GM18505 (cell line): Measurements from ENCODE around the gene AUTS2.

Experiments used
- ATAC-seq: cut with Tn5 transposase; IDR thresholded peaks from one replicate; pipeline ENCODE4 v1.9.1; 2021; ENCODE audit not compliant: unreplicated experiment
- POLR2A ChIP-seq: IDR thresholded peaks from 4 replicates; pipeline ENCODE4 v1.6.1; 2011; ENCODE audit warnings: borderline replicate concordance; ENCODE audit not compliant: insufficient read depth, insufficient read length; ENCODE audit errors: extremely low read depth

AUTS2 gene

DNA sequence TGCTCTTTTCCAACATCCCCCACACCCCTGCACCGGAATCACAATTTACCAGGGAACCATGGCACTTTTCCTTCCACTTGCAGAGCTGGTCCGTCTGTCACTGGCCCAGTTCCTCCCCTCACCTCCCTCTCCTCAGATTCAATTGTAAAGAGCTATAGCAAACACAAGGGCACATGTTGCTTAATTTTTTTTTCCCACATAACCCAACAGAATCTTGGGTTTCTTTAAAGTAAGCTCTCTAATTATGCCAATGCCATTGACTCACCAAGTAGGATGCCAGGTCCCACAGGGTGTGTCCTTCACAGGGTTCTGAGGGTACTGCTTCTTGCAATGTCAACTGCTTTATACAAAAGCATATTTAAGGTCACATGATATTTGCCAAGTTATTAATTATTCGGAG is 262.2 kb downstream of the AUTS2 start:
- no peak for ATAC-seq
- TF ChIP-seq POLR2A: no peak

DNA sequence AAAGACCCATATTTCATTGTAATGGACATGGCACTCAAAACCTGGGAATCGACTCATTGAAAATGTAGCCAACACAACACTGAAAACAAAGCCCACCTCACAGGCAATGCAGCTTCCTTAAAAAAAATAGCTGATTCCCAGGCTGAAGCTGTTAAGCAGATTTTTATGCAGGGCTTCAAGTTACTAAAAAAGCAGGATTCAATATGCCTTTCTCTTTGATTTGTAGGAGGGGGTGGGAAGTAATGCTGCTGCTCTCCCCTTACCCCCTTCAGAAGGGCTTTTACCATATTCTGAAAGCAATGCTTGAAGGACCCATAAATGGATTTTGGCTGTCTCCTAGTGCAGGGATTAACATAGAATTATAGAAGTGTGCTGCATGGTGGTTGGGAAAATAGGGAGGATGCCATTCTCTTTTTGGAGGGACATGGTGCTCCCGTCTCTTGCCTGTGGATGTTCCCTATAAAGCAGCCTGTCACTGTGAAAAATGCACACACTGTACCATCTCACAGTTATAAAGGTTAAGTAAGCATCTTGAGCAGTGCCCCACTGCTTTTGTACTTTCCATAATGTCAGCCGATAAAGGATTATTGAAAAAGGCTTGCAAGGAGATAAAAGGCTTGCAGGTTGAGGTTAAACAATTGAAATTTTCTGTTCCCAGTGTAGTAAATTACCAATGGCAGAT is 262.8 kb downstream of the AUTS2 start:
- ATAC-seq: no peak
- TF ChIP-seq POLR2A: no peak

DNA sequence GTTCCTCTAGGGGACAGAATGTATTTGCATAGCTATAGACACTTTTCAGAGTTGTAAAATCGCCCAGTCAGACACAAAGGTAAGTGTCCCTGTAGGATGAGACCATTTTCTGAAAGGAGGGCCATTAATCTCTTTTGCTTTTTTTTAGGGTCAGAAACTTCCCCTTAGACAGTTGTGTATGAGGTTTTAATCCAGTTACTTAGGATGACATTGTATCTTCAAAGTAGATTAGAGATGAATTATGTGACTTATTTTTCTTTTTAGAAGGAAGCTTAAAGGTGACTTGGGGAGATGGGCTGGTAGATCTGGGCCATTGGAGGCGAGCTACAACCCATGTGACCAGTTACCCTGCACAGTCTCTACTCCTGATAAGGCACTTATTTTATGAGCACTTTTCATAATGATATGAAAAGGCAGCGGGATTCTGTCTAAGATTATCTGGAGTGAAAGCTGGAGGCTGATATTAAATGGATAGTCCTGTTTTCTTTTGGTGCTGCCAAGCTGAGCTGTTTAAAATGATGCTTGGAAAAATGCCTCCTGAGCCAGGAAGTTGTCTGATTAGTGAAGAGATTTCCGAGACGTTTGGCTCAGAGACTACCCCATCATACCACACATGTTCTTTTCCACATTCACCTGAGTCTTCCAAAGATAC is 264.3 kb downstream of the AUTS2 start:
- no peak for ATAC-seq
- TF ChIP-seq POLR2A: no peak

DNA sequence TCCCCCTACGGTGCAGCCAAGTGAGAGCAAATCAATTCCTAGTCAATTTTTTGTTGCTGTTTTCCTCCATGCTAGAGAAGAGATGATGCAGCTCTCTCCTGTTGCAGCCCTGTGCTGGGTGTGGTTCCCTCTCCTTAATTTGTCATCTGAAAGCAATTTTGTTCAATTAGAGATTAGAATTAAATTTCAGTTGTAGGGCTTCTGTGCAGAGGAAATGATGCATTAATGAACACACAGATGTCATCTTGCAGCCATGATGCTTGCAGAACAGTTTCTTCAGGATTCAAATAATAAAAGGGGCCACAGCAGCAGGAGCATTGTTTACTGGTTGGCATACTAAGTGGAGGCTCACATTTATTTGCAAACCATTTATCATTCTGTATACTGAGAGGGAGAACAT is 266.0 kb downstream of the AUTS2 start:
- no peak for TF ChIP-seq POLR2A
- no peak for ATAC-seq

DNA sequence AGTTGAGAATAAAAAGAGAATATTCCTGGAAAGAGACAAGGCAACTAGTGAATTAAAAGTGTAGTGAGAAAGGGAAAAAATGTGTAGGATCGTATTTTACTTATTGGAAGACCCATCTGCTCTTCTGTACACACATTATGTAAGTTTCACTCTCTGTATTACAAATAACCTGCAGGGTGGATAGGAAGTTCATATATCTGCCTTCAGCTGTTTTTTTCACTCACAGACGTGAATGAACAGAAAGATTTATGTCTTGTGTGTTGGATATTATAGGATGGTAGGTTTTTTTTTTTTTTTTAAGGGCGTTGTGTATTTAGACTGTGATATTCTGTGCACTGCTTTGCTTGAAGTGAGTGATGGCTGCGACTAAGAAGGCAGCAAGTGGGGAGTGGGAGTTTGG is 266.5 kb downstream of the AUTS2 start:
- ATAC-seq: no peak
- TF ChIP-seq POLR2A: no peak

GRCh38 chr7:69868921-69869320 is 270.6 kb downstream of the AUTS2 start:
- TF ChIP-seq POLR2A: no peak
- ATAC-seq: no peak

DNA sequence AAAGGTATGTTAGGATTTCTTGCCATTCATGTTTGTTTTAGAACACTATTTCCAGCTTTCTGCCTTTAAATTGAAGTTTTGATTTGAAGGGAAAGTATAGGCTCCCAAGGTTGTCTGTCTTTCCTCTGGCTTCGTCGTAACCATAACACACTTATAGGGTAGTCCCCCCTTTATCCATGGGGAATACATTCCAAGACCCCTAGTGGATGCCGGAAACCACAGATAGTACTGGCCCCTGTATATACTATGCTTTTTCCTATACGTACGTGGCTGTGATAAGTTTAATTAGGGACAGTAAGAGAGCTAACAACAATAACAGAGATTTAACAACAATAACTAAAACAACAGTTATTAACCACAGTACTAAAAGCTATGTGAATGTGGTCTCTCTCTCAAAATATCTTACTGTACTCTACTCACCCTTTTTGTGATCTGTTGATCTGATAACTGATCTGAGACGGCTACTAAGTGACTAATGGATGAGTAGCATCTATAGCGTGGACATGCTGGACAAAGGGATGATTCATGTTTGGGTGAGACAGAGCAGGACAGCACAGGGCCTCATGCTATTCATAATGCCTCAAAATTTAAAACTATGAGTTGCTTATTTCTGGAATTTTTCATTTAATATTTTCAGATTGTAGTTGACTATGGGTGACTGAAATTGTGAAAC is 273.1 kb downstream of the AUTS2 start:
- ATAC-seq: no peak
- no peak for TF ChIP-seq POLR2A

GRCh38 chr7:69871886-69872569 is 273.8 kb downstream of the AUTS2 start:
- ATAC-seq: no peak
- TF ChIP-seq POLR2A: no peak

DNA sequence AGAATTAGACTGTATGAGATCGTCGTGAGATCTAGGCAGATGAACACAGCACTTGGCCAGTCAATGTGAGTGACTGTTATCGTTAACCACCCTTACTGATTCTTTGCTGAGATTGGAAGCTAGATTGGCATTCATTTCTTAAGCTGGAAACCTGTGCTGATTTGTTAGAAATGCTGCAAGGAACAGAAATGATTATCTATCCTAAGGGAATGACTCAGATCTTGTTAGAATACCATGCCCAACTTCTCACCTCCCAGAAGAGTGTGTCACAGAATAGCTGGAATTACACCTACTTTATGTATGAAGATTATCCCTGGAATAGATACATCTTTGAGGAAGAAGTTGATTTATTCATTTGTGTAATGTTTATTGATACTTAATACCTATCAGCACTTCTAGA is 275.2 kb downstream of the AUTS2 start:
- ATAC-seq: no peak

DNA sequence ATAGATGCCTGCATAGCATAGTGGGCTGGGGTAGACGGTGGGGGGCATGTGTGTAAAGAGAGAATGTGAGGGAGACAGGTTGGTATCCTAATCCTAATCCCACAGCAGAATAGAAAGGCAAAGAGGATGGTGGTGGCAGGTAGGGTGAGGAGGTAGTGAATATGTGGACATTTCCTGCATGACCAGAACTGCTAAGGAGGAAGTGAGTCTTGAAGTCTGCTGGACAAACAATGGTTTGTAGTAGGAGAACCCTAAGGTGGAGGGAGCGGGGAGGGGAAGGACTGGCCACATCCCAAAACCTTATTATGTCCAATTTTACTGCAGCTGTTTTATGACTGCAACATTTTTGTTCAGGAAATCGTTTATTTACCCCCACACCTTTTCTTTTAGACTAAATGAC is 279.7 kb downstream of the AUTS2 start:
- ATAC-seq: no peak
- TF ChIP-seq POLR2A: no peak

More for the DNA sequence above, 275.2 kb downstream of the AUTS2 start:
- TF ChIP-seq POLR2A: no peak

DNA sequence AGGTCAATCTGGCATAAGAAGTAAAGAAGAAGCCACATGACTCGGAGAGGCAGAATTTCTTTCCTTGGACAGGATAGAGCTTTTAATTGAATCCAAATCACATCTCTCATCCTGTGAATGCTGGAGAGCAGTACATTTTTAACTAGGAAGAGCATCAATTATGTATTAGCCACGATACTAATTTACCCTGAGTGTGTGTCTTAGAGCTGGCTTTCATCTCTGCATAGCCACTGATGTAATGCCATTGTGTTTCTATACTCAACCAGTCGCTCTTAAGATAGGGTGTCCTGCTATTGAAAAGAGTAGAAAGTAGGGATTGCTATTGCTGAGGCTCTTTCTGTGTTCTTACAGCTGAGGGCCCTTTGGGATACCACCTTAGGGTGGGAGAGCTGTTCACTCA is 280.3 kb downstream of the AUTS2 start:
- ATAC-seq: no peak

GRCh38 chr7:69879989-69880388 is 281.7 kb downstream of the AUTS2 start:
- TF ChIP-seq POLR2A: no peak
- no peak for ATAC-seq

More for the DNA sequence above, 280.3 kb downstream of the AUTS2 start:
- no peak for TF ChIP-seq POLR2A

- no peak for ATAC-seq
- no peak for TF ChIP-seq POLR2A
Measured at GRCh38 chr7:69880840-69881239, 282.6 kb downstream of the AUTS2 start.
